Caco-2 (cell line): Measurements from ENCODE around the gene RYR2. TPM values are rescaled to one million over a fixed set of nuclear protein-coding genes. Genes with fewer than 3 reads are reported as not detected.

ENCODE experiments used
- BruUV-seq: library from RNA; stranded (reverse); fragments of 400-500 nt; replicated peaks from 2 replicates; lab custom pipeline; 2021; lab: Mats Ljungman, UMichigan
- CTCF ChIA-PET: fragments of 300-600 bp; sonication (Branson Sonifier 250); formaldehyde crosslinking; loops from one replicate; lab custom pipeline; 2022; ENCODE audit warnings: antibody characterized with exemption; lab: Charles Lee
- POLR2A ChIA-PET: fragments of 300-600 bp; sonication (Branson Sonifier 250); formaldehyde crosslinking; loops from one replicate; lab custom pipeline; 2022; ENCODE audit warnings: antibody characterized with exemption; lab: Charles Lee
- DNase-seq, 2 experiments: peaks; one replicate each; pipeline versions ENCODE4 v3.0.0 to v3.0.0-alpha.2; 2020 to 2022
- H3K27me3 ChIP-seq: replicated peaks from 2 replicates; pipeline ENCODE4 v1.6.0; 2011; ENCODE audit warnings: low read length; ENCODE audit not compliant: control insufficient read depth, insufficient read depth
- H3K36me3 ChIP-seq: 2 replicates; pipeline ENCODE4 v1.5.1; 2011; ENCODE audit warnings: low read length; ENCODE audit not compliant: control insufficient read depth, insufficient read depth
- H3K4me1 ChIP-seq: fragments of 250-450 bp; sonication (Bioruptor Pico); 2 replicates; pipeline ENCODE4 v1.5.1; 2020; ENCODE audit warnings: mild to moderate bottlenecking
- H3K4me3 ChIP-seq: 2 replicates; pipeline ENCODE4 v1.5.1; 2011; ENCODE audit warnings: low read depth, mild to moderate bottlenecking, control low read depth, low read length
- H3K9me3 ChIP-seq: fragments of 250-450 bp; sonication (Bioruptor Pico); 2 replicates; pipeline ENCODE4 v1.5.1; 2020; ENCODE audit warnings: mild to moderate bottlenecking, moderate library complexity
- H3K27ac Mint-ChIP-seq: one replicate; pipeline ENCODE4 v1.8.0; 2022; ENCODE audit warnings: mixed read lengths; ENCODE audit not compliant: unreplicated experiment
- H3K27me3 Mint-ChIP-seq: one replicate; pipeline ENCODE4 v1.8.0; 2022; ENCODE audit warnings: mixed read lengths; ENCODE audit not compliant: insufficient read depth, unreplicated experiment
- H3K36me3 Mint-ChIP-seq: one replicate; pipeline ENCODE4 v1.8.0; 2022; ENCODE audit warnings: mild to moderate bottlenecking, mixed read lengths; ENCODE audit not compliant: insufficient read depth, unreplicated experiment
- H3K4me1 Mint-ChIP-seq: one replicate; pipeline ENCODE4 v1.8.0; 2022; ENCODE audit warnings: low read depth, mixed read lengths; ENCODE audit not compliant: unreplicated experiment
- H3K4me3 Mint-ChIP-seq: one replicate; pipeline ENCODE4 v1.8.0; 2022; ENCODE audit warnings: mild to moderate bottlenecking, moderate library complexity, mixed read lengths; ENCODE audit not compliant: unreplicated experiment
- H3K9me3 Mint-ChIP-seq: one replicate; pipeline ENCODE4 v1.8.0; 2022; ENCODE audit warnings: mixed read lengths; ENCODE audit not compliant: unreplicated experiment
- intact Hi-C: fragments of 100-400 bp; cut with micrococcal nuclease; formaldehyde crosslinking; loops from one replicate; pipeline ENCODE4 v1.10.0; 2022; ENCODE audit not compliant: unreplicated experiment
- total RNA-seq: library from RNA; stranded (reverse); gene quantifications from 2 replicates; pipeline ENCODE4 v1.2.3, GENCODE V29; 2022
- TF ChIP-seq, protein P1 (sequence below), 2 experiments: fragments of 200-600 bp in 1 of 2; IDR thresholded peaks; 1 replicate in 1 of 2; 2 replicates in 1 of 2; pipeline versions ENCODE4 v1.5.1 to v1.8.0; 2011 to 2022; ENCODE audit warnings: antibody characterized with exemption in 1 of 2, control low read depth in 1 of 2, inconsistent platforms in 1 of 2, low read depth in 1 of 2, low read length in 1 of 2, mild to moderate bottlenecking in 1 of 2, moderate library complexity in 1 of 2; ENCODE audit not compliant: insufficient read depth in 1 of 2, severe bottlenecking in 1 of 2, unreplicated experiment in 1 of 2

Gene RYR2
- total RNA-seq, 1 experiment from 2014 or later: 3.4 TPM

DNA sequence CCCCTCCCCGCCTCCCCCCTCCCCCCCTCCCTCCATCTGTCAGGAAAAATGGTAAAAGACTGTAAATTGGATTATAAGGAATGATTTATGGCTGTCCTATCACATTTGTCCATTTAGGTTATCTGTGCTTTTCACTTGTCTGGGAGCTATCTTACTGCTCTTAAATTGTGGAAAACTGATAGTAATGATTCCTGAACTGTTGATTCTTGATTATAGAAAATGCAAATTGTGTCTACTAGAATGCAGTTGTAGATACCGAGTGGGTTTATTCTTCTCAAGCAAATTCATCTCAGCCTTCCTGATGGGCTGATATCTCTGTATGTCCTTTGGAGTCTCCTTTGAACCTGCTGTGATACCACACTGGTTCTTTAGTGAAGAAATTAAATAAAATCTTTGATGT, 12.3 kb downstream of the RYR2 start:
- Mint-ChIP-seq H3K4me3 (no peak overlapping the region), H3K27me3 (peaks cover 32% of the 10 kb centered on the region), H3K36me3 (no peaks in the 10 kb centered on the region), H3K4me1 (no peaks in the 10 kb centered on the region), H3K9me3 (no peaks in the 10 kb centered on the region), H3K27ac (no peak overlapping the region)
- TF ChIP-seq, protein P1, sequence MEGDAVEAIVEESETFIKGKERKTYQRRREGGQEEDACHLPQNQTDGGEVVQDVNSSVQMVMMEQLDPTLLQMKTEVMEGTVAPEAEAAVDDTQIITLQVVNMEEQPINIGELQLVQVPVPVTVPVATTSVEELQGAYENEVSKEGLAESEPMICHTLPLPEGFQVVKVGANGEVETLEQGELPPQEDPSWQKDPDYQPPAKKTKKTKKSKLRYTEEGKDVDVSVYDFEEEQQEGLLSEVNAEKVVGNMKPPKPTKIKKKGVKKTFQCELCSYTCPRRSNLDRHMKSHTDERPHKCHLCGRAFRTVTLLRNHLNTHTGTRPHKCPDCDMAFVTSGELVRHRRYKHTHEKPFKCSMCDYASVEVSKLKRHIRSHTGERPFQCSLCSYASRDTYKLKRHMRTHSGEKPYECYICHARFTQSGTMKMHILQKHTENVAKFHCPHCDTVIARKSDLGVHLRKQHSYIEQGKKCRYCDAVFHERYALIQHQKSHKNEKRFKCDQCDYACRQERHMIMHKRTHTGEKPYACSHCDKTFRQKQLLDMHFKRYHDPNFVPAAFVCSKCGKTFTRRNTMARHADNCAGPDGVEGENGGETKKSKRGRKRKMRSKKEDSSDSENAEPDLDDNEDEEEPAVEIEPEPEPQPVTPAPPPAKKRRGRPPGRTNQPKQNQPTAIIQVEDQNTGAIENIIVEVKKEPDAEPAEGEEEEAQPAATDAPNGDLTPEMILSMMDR (IDR thresholded peaks at IDR 0.05; ENCODE audit: insufficient read depth in 1 of 2, low read depth in 1 of 2, low read length in 1 of 2, severe bottlenecking in 1 of 2, unreplicated experiment in 1 of 2): no peak
- no peak overlapping the region for H3K4me3 ChIP-seq
- CTCF ChIA-PET: no interaction called here
- no peaks in the 10 kb centered on the region for H3K4me1 ChIP-seq
- H3K36me3 ChIP-seq: no peaks in the 10 kb centered on the region
- intact Hi-C loops: no loop called here
- POLR2A ChIA-PET: no interaction called here
- no peaks in the 10 kb centered on the region for H3K27me3 ChIP-seq
- no peak for DNase-seq
- BruUV-seq: no TSS peak
- H3K9me3 ChIP-seq: no peaks in the 10 kb centered on the region

DNA sequence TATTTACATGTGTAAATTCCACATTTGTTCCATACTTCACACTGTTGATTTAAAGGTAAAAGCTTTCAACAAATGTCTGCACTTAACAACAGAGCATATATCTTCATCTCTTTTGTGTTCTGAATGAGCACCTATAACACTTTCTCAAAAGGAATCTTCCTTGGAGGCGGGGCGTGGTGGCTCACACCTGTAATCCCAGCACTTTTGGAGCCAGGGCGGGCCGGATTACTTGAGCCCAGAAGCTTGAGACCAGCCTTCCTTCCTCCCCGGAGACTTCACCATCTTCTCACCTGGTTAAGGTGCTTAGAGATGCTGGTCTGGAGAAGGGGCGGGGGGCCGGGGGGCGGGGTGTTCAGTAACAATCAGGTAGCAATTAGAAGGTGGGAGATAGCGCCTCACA, 16.5 kb downstream of the RYR2 start:
- DNase-seq: no peak
- H3K36me3 Mint-ChIP-seq: no peaks in the 10 kb centered on the region
- Histone ChIP-seq H3K4me1 (no peaks in the 10 kb centered on the region), H3K36me3 (no peaks in the 10 kb centered on the region), H3K27me3 (no peaks in the 10 kb centered on the region), H3K4me3 (no peak overlapping the region), H3K9me3 (no peaks in the 10 kb centered on the region; the same call in 1 of the 2 replicates)
- TF ChIP-seq, protein P1 (IDR thresholded peaks at IDR 0.05; ENCODE audit: insufficient read depth in 1 of 2, low read depth in 1 of 2, low read length in 1 of 2, severe bottlenecking in 1 of 2, unreplicated experiment in 1 of 2): no peak
- POLR2A ChIA-PET: no interaction called here
- no peaks in the 10 kb centered on the region for H3K4me1 Mint-ChIP-seq
- intact Hi-C loops: no loop called here
- no peak overlapping the region for H3K4me3 Mint-ChIP-seq
- H3K9me3 Mint-ChIP-seq: no peaks in the 10 kb centered on the region
- BruUV-seq: no TSS peak
- H3K27ac Mint-ChIP-seq: no peak overlapping the region
- H3K27me3 Mint-ChIP-seq: peaks cover 26% of the 10 kb centered on the region
- CTCF ChIA-PET: no interaction called here

- Histone ChIP-seq H3K4me3 (no peak overlapping the region), H3K4me1 (no peaks in the 10 kb centered on the region), H3K9me3 (no peaks in the 10 kb centered on the region; the same call in 1 of the 2 replicates), H3K36me3 (no peaks in the 10 kb centered on the region), H3K27me3 (no peaks in the 10 kb centered on the region)
- POLR2A ChIA-PET: no interaction called here
- CTCF ChIA-PET: no interaction called here
- intact Hi-C loops: no loop called here
- H3K27me3 Mint-ChIP-seq: peaks cover 25% of the 10 kb centered on the region
- H3K4me3 Mint-ChIP-seq: no peak overlapping the region
- no peaks in the 10 kb centered on the region for H3K4me1 Mint-ChIP-seq
- H3K36me3 Mint-ChIP-seq: no peaks in the 10 kb centered on the region
- TF ChIP-seq, protein P1 (IDR thresholded peaks at IDR 0.05; ENCODE audit: insufficient read depth in 1 of 2, low read depth in 1 of 2, low read length in 1 of 2, severe bottlenecking in 1 of 2, unreplicated experiment in 1 of 2): no peak
- no peaks in the 10 kb centered on the region for H3K9me3 Mint-ChIP-seq
- no peak overlapping the region for H3K27ac Mint-ChIP-seq
- no peak for DNase-seq
- BruUV-seq: no TSS peak
Observed at GRCh38 chr1:237059244-237059643, 17.3 kb downstream of the RYR2 start.
